NCI-H1092 (cell line): ENCODE results near the gene BPIFA1.

Source experiments
- DNase-seq: peaks from one replicate; lab custom pipeline; 2025; lab: John Stamatoyannopoulos, UW

Gene BPIFA1

GRCh38 chr20:33279261-33279910, 43.6 kb downstream of the BPIFA1 start:
- no peak for DNase-seq

- no peak for DNase-seq
Observed at GRCh38 chr20:33280000-33280680, 44.3 kb downstream of the BPIFA1 start.

- no peak for DNase-seq
Observed at GRCh38 chr20:33280775-33281174, 45.0 kb downstream of the BPIFA1 start.

- DNase-seq = no peak
Observed at GRCh38 chr20:33281550-33282146, 45.9 kb downstream of the BPIFA1 start.

GRCh38 chr20:33282196-33282934, 46.6 kb downstream of the BPIFA1 start:
- no peak for DNase-seq

GRCh38 chr20:33282991-33283555, 47.3 kb downstream of the BPIFA1 start, which contains the start of gene BPIFB1:
Gene BPIFB1 (plus strand): TSS chr20:33283214. CDS start chr20:33286074, 2,860 bp downstream.
- no peak for DNase-seq

GRCh38 chr20:33284284-33284683, 48.5 kb downstream of the BPIFA1 start:
- DNase-seq = peak; percentile 67

GRCh38 chr20:33284937-33285336, 49.1 kb downstream of the BPIFA1 start:
- DNase-seq = no peak

- no peak for DNase-seq
Observed at GRCh38 chr20:33285861-33286495, 50.2 kb downstream of the BPIFA1 start.

- no peak for DNase-seq
Observed at GRCh38 chr20:33287884-33288283, 52.1 kb downstream of the BPIFA1 start.

- DNase-seq = no peak
Observed at GRCh38 chr20:33290852-33291251, 55.1 kb downstream of the BPIFA1 start.

GRCh38 chr20:33291416-33291815, 55.6 kb downstream of the BPIFA1 start:
- DNase-seq = no peak

GRCh38 chr20:33291830-33292355, 56.1 kb downstream of the BPIFA1 start:
- peak; percentile 57 for DNase-seq
